Measurements from ENCODE around the gene CUBN.

DNA sequence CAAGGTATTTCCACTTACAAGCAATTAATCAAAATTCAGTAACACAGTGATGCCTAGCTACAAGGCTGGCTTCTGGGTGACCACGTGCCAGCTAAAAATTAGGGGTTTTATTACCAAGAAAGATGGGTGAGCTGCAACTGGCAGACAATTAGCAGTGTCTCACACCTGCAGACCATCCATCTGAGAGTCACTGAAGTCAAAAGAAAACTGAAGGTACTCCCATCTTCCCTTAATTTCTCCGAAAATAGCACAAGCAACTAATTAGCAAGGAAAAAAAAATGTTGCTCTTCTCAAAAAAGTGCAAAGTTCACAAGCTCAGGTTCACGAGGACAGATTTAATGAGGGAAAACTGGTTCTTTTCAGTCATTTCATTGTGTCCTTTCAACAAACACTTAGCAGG lies 340.8 kb downstream of the CUBN start:
- TF ChIP-seq, protein P1, sequence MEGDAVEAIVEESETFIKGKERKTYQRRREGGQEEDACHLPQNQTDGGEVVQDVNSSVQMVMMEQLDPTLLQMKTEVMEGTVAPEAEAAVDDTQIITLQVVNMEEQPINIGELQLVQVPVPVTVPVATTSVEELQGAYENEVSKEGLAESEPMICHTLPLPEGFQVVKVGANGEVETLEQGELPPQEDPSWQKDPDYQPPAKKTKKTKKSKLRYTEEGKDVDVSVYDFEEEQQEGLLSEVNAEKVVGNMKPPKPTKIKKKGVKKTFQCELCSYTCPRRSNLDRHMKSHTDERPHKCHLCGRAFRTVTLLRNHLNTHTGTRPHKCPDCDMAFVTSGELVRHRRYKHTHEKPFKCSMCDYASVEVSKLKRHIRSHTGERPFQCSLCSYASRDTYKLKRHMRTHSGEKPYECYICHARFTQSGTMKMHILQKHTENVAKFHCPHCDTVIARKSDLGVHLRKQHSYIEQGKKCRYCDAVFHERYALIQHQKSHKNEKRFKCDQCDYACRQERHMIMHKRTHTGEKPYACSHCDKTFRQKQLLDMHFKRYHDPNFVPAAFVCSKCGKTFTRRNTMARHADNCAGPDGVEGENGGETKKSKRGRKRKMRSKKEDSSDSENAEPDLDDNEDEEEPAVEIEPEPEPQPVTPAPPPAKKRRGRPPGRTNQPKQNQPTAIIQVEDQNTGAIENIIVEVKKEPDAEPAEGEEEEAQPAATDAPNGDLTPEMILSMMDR (IDR thresholded peaks at IDR 0.05; ENCODE audit: insufficient read depth, low read length) = no peak
- TF ChIP-seq POLR2AphosphoS5 (IDR thresholded peaks at IDR 0.05; ENCODE audit: low read depth) (no peak), SPI1 (IDR thresholded peaks at IDR 0.05; ENCODE audit: borderline replicate concordance, low read depth) (no peak), GABPA (IDR thresholded peaks at IDR 0.05; ENCODE audit: low read depth) (no peak)
- TF ChIP-seq, protein P2, sequence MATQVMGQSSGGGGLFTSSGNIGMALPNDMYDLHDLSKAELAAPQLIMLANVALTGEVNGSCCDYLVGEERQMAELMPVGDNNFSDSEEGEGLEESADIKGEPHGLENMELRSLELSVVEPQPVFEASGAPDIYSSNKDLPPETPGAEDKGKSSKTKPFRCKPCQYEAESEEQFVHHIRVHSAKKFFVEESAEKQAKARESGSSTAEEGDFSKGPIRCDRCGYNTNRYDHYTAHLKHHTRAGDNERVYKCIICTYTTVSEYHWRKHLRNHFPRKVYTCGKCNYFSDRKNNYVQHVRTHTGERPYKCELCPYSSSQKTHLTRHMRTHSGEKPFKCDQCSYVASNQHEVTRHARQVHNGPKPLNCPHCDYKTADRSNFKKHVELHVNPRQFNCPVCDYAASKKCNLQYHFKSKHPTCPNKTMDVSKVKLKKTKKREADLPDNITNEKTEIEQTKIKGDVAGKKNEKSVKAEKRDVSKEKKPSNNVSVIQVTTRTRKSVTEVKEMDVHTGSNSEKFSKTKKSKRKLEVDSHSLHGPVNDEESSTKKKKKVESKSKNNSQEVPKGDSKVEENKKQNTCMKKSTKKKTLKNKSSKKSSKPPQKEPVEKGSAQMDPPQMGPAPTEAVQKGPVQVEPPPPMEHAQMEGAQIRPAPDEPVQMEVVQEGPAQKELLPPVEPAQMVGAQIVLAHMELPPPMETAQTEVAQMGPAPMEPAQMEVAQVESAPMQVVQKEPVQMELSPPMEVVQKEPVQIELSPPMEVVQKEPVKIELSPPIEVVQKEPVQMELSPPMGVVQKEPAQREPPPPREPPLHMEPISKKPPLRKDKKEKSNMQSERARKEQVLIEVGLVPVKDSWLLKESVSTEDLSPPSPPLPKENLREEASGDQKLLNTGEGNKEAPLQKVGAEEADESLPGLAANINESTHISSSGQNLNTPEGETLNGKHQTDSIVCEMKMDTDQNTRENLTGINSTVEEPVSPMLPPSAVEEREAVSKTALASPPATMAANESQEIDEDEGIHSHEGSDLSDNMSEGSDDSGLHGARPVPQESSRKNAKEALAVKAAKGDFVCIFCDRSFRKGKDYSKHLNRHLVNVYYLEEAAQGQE (IDR thresholded peaks at IDR 0.05; ENCODE audit: insufficient replicate concordance, low read depth) = no peak
